Thyroid gland (tissue), 4 donors: Measurements from ENCODE around the gene LRRC28.

Source experiments
- POLR2A ChIP-seq, 2 donors: fragments of 450-650 bp; IDR thresholded peaks; one replicate each; pipeline ENCODE4 v1.6.1; 2017; ENCODE audit warnings: antibody characterized with exemption in 2 of 2, mild to moderate bottlenecking in 2 of 2, moderate library complexity in 1 of 2
- TF ChIP-seq, protein P1 (sequence below), 6 experiments: fragments of 200-600 bp in 3 of 6; fragments of 450-650 bp in 3 of 6; sonication (generic) in 3 of 6; IDR thresholded peaks; one replicate each; pipeline ENCODE4 v1.5.1; 2016 to 2019; ENCODE audit warnings: antibody characterized with exemption in 6 of 6, mild to moderate bottlenecking in 2 of 6, inconsistent platforms in 1 of 6, moderate library complexity in 1 of 6

DNA sequence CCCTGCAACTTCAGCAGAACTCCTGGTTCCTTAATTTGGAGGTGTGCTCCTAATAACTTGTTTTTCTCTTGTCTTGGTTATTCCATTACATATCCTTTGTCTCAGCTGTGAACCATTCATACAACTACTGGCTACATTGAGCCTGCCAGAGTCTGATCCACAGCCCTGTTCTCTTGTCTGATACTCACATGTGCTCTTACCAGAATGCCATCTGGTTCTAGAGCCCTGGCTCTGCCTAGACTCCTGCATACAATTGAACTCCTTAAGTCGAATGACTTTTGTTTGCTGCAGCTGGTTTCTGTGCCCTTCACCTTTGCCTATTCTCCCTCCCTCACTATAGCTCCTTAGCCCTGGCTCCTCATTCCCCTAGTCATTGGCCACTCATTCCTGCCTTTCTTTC is 85.5 kb downstream of the LRRC28 start:
- TF ChIP-seq, protein P1, sequence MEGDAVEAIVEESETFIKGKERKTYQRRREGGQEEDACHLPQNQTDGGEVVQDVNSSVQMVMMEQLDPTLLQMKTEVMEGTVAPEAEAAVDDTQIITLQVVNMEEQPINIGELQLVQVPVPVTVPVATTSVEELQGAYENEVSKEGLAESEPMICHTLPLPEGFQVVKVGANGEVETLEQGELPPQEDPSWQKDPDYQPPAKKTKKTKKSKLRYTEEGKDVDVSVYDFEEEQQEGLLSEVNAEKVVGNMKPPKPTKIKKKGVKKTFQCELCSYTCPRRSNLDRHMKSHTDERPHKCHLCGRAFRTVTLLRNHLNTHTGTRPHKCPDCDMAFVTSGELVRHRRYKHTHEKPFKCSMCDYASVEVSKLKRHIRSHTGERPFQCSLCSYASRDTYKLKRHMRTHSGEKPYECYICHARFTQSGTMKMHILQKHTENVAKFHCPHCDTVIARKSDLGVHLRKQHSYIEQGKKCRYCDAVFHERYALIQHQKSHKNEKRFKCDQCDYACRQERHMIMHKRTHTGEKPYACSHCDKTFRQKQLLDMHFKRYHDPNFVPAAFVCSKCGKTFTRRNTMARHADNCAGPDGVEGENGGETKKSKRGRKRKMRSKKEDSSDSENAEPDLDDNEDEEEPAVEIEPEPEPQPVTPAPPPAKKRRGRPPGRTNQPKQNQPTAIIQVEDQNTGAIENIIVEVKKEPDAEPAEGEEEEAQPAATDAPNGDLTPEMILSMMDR (IDR thresholded peaks at IDR 0.05) = no peak
- no peak for TF ChIP-seq POLR2A (IDR thresholded peaks at IDR 0.05)
